ENCODE data around the gene EHD3.

Gene EHD3

GRCh38 chr2:31237348-31238017 is 3.5 kb downstream of the EHD3 start:
- no peak for DNase-seq

- DNase-seq = no peak
These were observed 4.4 kb downstream of the EHD3 start for GRCh38 chr2:31238126-31238905.

GRCh38 chr2:31238906-31239592 is 5.1 kb downstream of the EHD3 start:
- no peak for DNase-seq

- no peak for DNase-seq
These were observed 5.7 kb downstream of the EHD3 start for GRCh38 chr2:31239593-31240177.

GRCh38 chr2:31240381-31241365 is 6.7 kb downstream of the EHD3 start:
- no peak for DNase-seq

GRCh38 chr2:31241625-31242270 is 7.8 kb downstream of the EHD3 start:
- DNase-seq = no peak

- DNase-seq = no peak
These were observed 9.1 kb downstream of the EHD3 start for GRCh38 chr2:31243053-31243452.

- DNase-seq = no peak
These were observed 10.1 kb downstream of the EHD3 start for GRCh38 chr2:31244101-31244500.

GRCh38 chr2:31246184-31246852 is 12.4 kb downstream of the EHD3 start:
- no peak for DNase-seq

- DNase-seq = no peak
These were observed 13.8 kb downstream of the EHD3 start for GRCh38 chr2:31247711-31248110.

- no peak for DNase-seq
These were observed 14.2 kb downstream of the EHD3 start for GRCh38 chr2:31248139-31248538.

GRCh38 chr2:31249009-31249690 is 15.2 kb downstream of the EHD3 start:
- no peak for DNase-seq

GRCh38 chr2:31251018-31251417 is 17.1 kb downstream of the EHD3 start:
- DNase-seq = no peak

- no peak for DNase-seq
These were observed 17.9 kb downstream of the EHD3 start for GRCh38 chr2:31251851-31252250.

- DNase-seq = no peak
These were observed 19.6 kb downstream of the EHD3 start for GRCh38 chr2:31253356-31254131.

GRCh38 chr2:31254237-31255203 is 20.6 kb downstream of the EHD3 start:
- no peak for DNase-seq

- DNase-seq = no peak
These were observed 22.1 kb downstream of the EHD3 start for GRCh38 chr2:31255911-31256571.
